ENCODE results near the gene FEV.

DNA sequence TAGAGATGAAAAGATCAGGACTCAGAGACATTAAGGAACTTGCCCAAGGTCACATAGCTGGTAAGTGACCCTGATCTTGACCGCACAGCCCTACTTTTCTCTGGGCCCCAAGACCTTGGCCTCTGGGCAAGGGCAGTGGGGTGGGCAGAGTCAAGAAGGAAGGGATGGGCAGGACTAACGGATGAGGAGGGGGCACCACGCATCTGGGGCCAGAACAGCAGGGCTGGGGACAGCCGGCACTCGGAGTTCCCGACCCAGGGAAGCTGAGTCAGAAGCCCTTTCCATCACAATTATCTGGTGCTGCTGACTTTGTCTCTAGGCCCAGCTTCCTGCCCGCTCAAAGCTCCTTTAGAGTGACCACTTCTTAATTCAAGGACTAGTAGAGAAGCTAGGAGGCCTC, 42.0 kb upstream of the FEV start:
- no peak for TF ChIP-seq POLR2A (IDR thresholded peaks at IDR 0.05)
- TF ChIP-seq, protein P1, sequence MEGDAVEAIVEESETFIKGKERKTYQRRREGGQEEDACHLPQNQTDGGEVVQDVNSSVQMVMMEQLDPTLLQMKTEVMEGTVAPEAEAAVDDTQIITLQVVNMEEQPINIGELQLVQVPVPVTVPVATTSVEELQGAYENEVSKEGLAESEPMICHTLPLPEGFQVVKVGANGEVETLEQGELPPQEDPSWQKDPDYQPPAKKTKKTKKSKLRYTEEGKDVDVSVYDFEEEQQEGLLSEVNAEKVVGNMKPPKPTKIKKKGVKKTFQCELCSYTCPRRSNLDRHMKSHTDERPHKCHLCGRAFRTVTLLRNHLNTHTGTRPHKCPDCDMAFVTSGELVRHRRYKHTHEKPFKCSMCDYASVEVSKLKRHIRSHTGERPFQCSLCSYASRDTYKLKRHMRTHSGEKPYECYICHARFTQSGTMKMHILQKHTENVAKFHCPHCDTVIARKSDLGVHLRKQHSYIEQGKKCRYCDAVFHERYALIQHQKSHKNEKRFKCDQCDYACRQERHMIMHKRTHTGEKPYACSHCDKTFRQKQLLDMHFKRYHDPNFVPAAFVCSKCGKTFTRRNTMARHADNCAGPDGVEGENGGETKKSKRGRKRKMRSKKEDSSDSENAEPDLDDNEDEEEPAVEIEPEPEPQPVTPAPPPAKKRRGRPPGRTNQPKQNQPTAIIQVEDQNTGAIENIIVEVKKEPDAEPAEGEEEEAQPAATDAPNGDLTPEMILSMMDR (IDR thresholded peaks at IDR 0.05), result no peak
- no peak for TF ChIP-seq EP300 (IDR thresholded peaks at IDR 0.05)
